DND-41 (cell line): ENCODE results near the gene EIF2B1.

ENCODE experiments used
- CTCF ChIP-seq: IDR thresholded peaks from 2 replicates; pipeline ENCODE4 v1.5.1; 2012; ENCODE audit warnings: borderline replicate concordance, low read length, moderate library complexity, mild to moderate bottlenecking; ENCODE audit not compliant: poor library complexity, severe bottlenecking; ENCODE audit errors: extremely low read depth
- EZH2 ChIP-seq: IDR thresholded peaks from 3 replicates; pipeline ENCODE4 v1.6.1; 2012; ENCODE audit warnings: borderline replicate concordance, low read depth, mild to moderate bottlenecking, moderate library complexity, low read length, inconsistent platforms; ENCODE audit not compliant: severe bottlenecking

DNA sequence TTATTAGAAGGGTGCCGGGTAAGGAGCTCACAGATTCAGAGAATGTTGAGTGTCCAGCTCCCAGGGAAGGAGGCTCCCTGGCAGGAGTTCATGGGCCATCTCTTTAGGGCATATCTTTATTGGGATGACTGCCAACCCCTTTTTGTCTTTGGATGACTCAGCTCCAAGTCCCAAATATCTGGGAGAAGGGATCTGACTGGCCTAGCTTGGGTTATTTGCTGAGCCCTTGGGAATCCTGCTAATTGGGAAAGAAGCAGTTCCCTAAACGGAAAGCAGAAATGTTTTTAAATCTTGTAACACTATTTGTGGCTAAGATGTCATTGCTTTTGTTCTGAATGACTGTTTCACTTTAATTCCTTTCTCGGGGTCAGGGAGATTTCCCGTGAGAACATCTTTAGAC, 19.0 kb downstream of the EIF2B1 start:
- TF ChIP-seq CTCF (no peak), EZH2 (no peak)
